Liver (tissue), 3 donors: ENCODE data around the gene OXGR1.

Source experiments
- CTCF ChIP-seq: fragments of 150-350 bp; IDR thresholded peaks from 2 replicates; pipeline ENCODE4 v1.5.1; 2017; ENCODE audit warnings: improper control_type of control experiment, low read depth, low read length; ENCODE audit not compliant: missing input control
- EGR1 ChIP-seq, 2 donors: IDR thresholded peaks; 2 replicates each; pipeline ENCODE4 v1.6.1; 2016 to 2018; ENCODE audit warnings: antibody characterized with exemption in 2 of 2, low read depth in 2 of 2
- GABPA ChIP-seq, 2 donors: IDR thresholded peaks in 1 of 2; conservative IDR thresholded peaks in 1 of 2; 2 replicates each; pipeline ENCODE4 v1.6.1; 2016; ENCODE audit warnings: antibody characterized with exemption in 2 of 2, mild to moderate bottlenecking in 1 of 2, moderate library complexity in 1 of 2
- JUND ChIP-seq, 2 donors: IDR thresholded peaks; 2 replicates each; pipeline ENCODE4 v1.6.1; 2016; ENCODE audit warnings: antibody characterized with exemption in 2 of 2
- MAX ChIP-seq: IDR thresholded peaks from 2 replicates; pipeline ENCODE4 v1.6.1; 2016; ENCODE audit warnings: antibody characterized with exemption
- RXRA ChIP-seq, 2 donors: IDR thresholded peaks; 2 replicates each; pipeline ENCODE4 v1.6.1; 2017 to 2018; ENCODE audit warnings: antibody characterized with exemption in 2 of 2, mild to moderate bottlenecking in 1 of 2
- SP1 ChIP-seq: IDR thresholded peaks from 2 replicates; pipeline ENCODE4 v1.6.1; 2018; ENCODE audit warnings: antibody characterized with exemption, mild to moderate bottlenecking
- TAF1 ChIP-seq: conservative IDR thresholded peaks from 2 replicates; pipeline ENCODE4 v1.6.1; 2016; ENCODE audit warnings: antibody characterized with exemption, mild to moderate bottlenecking
- ZBTB33 ChIP-seq: IDR thresholded peaks from 2 replicates; pipeline ENCODE4 v1.6.1; 2016; ENCODE audit warnings: antibody characterized with exemption
- TF ChIP-seq, protein P1 (sequence below): IDR thresholded peaks from 2 replicates; pipeline ENCODE4 v1.6.1; 2016; ENCODE audit warnings: antibody characterized with exemption, mild to moderate bottlenecking
- TF ChIP-seq, protein P2 (sequence below): IDR thresholded peaks from 2 replicates; pipeline ENCODE4 v1.6.1; 2016; ENCODE audit warnings: antibody characterized with exemption
- donor health status: healthy.
- donor health status: healthy.

GRCh38 chr13:97002581-97002980 is 8.3 kb upstream of the OXGR1 start:
- no peak for TF ChIP-seq CTCF
- no peak for TF ChIP-seq EGR1 (IDR thresholded peaks at IDR 0.05; ENCODE audit: low read depth in 2 of 2)
- no peak for TF ChIP-seq GABPA (IDR thresholded peaks at IDR 0.05 in 1 of 2, conservative IDR thresholded peaks at IDR 0.05 in 1 of 2)
- TF ChIP-seq SP1, result no peak
- no peak for TF ChIP-seq TAF1
- TF ChIP-seq ZBTB33, result no peak
- TF ChIP-seq, protein P1, sequence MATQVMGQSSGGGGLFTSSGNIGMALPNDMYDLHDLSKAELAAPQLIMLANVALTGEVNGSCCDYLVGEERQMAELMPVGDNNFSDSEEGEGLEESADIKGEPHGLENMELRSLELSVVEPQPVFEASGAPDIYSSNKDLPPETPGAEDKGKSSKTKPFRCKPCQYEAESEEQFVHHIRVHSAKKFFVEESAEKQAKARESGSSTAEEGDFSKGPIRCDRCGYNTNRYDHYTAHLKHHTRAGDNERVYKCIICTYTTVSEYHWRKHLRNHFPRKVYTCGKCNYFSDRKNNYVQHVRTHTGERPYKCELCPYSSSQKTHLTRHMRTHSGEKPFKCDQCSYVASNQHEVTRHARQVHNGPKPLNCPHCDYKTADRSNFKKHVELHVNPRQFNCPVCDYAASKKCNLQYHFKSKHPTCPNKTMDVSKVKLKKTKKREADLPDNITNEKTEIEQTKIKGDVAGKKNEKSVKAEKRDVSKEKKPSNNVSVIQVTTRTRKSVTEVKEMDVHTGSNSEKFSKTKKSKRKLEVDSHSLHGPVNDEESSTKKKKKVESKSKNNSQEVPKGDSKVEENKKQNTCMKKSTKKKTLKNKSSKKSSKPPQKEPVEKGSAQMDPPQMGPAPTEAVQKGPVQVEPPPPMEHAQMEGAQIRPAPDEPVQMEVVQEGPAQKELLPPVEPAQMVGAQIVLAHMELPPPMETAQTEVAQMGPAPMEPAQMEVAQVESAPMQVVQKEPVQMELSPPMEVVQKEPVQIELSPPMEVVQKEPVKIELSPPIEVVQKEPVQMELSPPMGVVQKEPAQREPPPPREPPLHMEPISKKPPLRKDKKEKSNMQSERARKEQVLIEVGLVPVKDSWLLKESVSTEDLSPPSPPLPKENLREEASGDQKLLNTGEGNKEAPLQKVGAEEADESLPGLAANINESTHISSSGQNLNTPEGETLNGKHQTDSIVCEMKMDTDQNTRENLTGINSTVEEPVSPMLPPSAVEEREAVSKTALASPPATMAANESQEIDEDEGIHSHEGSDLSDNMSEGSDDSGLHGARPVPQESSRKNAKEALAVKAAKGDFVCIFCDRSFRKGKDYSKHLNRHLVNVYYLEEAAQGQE, result no peak
- TF ChIP-seq RXRA (IDR thresholded peaks at IDR 0.05), result no peak
- no peak for TF ChIP-seq JUND (IDR thresholded peaks at IDR 0.05)
- TF ChIP-seq, protein P2, sequence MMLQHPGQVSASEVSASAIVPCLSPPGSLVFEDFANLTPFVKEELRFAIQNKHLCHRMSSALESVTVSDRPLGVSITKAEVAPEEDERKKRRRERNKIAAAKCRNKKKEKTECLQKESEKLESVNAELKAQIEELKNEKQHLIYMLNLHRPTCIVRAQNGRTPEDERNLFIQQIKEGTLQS, result no peak
- no peak for TF ChIP-seq MAX
